ENCODE results near the gene ASPDH.

ASPDH gene

GRCh38 chr19:50496189-50497021 lies 17.3 kb downstream of the ASPDH start:
- no peak for DNase-seq (ENCODE audit: low read depth in 2 of 2)

DNA sequence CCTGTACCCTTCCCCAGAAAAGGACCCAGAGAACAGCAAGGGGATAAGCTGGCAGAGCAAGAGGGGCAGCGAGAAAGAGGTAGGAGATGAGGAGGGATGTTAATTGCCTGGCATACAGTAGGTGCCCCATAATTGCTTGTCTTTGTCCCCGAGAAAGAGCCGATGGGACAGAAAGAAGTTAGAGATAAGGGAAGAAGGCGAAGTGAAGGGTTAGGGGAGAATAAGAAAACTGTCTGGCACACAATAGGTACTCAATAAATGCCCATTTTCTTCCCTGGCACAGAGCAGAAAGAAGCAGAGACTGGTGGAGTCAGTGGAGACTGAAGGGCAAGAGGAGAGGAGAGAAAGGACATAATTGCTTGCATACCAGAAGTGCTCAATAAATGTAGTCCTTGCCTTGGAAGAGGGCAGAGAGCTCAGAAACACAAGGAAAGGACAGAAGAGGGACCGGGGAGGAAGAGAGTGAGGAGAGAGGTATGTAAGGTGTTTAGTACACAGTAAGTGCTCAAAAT lies 18.6 kb downstream of the ASPDH start:
- DNase-seq (ENCODE audit: low read depth in 2 of 2) = no peak

DNA sequence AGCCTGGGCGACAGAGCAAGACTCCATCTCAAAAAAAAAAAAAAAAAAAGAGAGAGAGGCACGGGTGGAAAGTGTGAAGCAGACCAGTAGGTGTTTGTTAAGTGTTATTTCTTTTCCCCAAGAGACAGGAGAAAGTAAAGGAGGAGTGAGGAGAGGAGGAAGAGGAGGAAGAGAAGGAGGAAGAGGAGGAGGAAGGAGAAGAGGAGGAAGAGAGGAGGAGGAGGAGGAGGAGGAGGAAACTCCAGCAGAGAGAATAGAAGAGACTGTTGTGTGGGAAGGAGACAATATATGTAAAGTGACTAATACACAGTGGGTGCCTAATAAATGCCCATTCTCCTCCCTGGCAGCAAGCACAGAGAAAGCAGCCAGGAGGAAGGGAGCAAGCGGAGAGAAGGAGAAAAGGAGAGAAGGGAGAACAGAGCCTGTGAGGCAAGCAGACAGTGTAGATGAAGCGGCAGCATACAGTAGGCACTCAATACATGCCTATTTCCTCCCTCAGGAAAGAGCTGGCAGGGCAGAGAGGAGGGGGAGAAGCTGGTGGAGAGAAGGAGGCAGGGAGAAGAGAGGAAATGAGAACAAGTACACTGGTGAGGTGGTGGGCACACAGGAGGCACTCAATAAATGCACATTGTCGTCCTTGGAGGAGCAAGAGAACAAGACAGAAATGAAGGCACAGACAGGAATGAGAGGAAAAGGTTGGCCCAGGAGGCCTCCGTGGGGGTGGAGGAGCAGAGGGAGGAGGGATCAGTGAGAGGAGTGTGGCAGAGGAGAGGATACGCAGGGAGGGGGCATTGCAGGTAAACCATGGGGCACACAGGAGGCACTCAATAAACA lies 19.3 kb downstream of the ASPDH start:
- DNase-seq (ENCODE audit: low read depth in 2 of 2) = no peak

DNA sequence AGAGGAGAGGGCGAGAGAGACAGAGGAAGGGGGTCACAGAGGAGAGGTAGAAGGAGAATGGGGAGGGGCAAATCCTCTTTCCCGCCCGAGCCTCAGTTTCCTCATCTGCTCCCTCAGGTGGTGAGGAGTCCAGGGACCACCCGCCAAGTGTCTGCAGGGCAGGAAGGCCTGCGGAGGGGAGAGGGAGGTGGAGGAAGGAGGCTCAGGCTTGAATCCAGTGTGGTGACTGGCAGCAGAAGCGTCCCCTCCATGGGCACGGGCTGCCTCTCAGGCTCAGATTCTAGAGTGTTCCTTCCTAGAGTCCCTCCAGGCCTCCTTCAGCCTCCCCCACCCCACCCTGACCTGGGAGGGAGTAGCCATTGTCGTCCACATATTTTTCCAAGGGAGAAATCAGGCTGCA lies 20.5 kb downstream of the ASPDH start:
- DNase-seq (ENCODE audit: low read depth in 2 of 2) = no peak

DNA sequence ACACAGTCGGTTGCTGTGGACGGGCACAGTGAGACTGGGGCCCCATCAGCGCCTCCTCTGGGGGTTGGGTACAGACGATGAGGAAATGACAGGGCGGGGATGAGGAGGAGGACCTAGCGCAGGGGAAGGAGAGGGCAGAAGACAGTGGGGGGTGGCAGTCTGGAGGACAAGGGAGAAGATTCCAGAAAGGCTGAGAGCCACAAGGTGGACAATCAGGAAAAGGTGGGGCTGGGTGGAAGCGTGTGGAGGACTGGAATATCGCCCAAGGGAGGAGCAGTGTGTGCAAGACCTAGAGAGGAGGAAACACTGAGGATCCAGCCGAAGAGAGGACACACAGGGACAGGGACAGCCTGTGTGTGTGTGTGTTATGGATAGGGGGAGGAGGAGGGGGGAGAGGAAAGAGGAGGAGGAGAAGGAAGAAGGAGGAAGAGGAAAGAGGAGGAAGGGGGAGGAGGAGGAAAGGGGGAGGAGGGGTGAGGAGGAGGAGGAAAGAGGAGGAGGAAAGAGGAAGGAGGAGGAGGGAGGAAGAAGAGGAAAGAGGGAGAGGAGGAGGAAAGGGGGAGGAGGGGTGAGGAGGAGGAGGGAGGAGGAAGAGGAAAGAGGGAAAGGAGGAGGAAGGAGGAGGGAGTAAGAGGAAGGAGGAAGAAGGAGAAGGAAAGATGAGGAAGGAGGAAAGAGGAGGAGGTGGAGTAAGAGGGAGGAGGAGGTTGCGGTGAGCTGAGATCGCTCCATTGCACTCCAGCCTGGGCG lies 21.2 kb downstream of the ASPDH start:
- DNase-seq (ENCODE audit: low read depth in 2 of 2) = no peak

DNA sequence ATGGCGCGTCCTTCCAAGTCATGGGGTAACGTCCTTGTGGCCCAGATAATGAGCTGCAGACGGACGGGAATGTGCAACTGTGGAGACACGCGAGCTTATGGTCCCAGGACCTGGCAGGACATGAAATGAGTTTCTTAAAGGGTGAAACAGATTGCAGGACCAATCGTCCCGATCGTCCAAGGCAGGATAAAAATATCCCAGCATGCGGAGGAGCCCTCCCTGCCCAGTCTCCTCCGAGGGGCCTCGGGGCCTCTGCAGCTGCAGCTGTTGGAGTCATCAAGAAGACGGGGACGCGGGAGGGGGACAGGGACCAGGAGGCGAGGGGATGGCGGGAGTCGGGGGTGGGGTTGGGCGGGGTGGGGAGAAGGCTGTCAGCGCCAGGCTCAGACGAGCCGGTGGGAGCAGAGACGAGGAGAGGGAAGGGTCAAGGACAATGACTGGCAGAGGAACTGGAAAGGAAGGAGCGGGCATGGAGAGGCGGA lies 22.7 kb downstream of the ASPDH start:
- no peak for DNase-seq (ENCODE audit: low read depth in 2 of 2)

- no peak for DNase-seq (ENCODE audit: low read depth in 2 of 2)
Measured at GRCh38 chr19:50490411-50490811, 23.3 kb downstream of the ASPDH start.

GRCh38 chr19:50489461-50490011 lies 24.2 kb downstream of the ASPDH start:
- no peak for DNase-seq (ENCODE audit: low read depth in 2 of 2)

GRCh38 chr19:50488389-50489194 lies 25.1 kb downstream of the ASPDH start:
- DNase-seq (ENCODE audit: low read depth in 2 of 2) = no peak

- DNase-seq (ENCODE audit: low read depth in 2 of 2) = no peak
Measured at GRCh38 chr19:50486823-50487515, 26.7 kb downstream of the ASPDH start.

DNA sequence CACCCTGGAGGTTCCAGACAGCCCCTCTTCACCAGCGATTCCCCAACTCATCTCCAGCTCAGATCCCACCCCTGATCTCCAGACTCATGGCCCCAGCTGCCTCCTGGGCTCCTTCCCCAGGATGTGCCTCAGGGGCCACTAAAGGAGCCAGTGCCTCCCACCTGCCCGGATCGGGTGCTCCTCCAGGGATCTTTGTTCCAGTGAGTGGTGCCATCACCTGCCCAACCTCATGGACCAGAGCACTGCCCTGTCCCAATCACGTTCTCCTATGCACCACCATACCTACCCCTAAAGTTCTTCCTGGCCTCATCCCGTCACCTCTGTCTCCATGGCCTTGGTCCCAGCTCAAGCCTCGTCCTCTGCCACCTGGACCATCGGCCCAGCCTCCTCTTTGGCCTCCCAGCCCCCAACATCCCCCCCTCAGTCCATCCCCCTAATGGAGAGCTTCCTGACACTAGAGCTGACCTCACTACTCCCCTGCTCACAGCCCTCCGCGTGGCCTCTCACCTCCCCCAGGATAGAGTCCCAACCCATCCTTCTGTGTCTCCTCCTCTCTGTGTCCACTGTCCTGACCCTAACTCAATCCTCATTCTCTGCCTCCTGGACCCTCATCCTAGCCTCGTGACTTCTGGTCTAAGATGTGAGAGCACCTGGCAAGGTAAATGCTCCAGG lies 28.3 kb downstream of the ASPDH start:
- DNase-seq (ENCODE audit: low read depth in 2 of 2) = no peak

DNA sequence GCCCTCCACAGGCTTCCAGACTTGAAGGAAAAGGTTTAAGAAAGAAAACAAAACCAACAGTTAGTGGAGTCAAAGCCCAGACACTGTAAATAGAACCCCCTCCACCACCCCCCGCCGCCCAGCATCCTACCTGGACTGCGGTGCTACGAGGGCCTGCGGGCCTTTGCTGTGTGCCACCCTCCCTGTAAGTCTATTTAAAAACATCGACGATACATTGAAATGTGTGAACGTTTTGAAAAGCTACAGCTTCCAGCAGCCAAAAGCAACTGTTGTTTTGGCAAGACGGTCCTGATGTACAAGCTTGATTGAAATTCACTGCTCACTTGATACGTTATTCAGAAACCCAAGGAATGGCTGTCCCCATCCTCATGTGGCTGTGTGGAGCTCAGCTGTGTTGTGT lies 30.8 kb downstream of the ASPDH start:
- DNase-seq (ENCODE audit: low read depth in 2 of 2) = no peak

DNA sequence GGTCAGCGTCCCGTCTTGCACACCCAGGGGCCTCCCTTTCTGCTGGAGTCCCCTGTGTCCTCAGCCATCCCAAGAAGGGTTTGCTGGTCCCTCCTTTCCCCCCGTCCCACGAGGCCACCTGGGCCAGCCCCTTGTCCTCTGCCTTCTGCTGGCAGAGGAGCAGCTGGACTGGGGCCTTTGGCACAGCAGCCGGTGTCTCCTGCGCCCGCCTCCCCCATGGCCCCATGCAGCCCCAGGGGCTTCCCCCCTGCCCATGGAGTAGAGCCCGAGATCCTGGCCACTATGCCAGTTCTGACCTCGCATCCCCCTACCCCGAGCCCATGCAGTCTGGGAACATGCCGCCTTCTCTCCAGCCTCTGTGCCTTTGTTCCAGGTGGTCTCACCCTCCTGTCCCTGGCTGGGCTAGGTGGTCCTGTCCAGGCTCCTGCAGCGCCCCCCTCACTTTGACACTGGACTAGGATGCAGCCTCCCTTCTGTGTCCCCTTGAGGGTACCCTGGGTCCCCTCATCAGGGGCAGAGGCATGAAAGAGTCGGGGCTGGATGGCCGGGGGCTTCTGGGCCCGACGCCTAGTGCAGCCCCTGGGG lies 31.4 kb downstream of the ASPDH start:
- no peak for DNase-seq (ENCODE audit: low read depth in 2 of 2)

GRCh38 chr19:50481351-50482149 lies 32.2 kb downstream of the ASPDH start:
- no peak for DNase-seq (ENCODE audit: low read depth in 2 of 2)

DNA sequence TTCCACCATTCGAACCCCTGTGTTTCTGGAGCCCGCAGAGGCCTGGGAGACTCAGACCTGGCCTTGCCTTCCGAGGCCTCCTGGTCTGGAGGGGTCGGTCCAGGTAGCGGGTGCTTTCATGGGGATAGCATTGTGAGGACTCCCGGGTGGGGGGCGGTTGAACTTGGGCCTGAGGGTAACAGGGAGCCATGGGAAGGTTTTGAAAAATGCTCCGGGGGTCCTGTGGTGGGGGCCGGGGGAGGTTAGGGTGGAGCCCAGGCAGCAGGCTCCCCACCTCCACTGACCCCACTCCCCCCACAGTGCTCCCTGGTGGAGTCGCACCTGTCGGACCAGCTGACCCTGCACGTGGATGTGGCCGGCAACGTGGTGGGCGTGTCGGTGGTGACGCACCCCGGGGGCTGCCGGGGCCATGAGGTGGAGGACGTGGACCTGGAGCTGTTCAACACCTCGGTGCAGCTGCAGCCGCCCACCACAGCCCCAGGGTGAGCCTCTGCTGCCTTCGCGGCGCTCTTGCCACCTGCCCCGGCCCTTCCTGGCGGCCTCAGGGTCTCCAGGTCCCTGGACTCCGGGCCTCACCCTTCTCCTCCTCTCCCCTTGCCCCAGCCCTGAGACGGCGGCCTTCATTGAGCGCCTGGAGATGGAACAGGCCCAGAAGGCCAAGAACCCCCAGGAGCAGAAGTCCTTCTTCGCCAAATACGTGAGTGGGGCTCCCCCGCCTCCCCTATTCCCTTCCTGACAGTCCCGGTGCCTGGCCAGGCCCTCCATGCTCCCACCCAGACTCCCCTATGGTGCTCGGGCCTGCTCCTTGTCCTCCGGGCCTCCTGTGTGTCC lies 33.2 kb downstream of the ASPDH start:
- no peak for DNase-seq (ENCODE audit: low read depth in 2 of 2)

- no peak for DNase-seq (ENCODE audit: low read depth in 2 of 2)
Measured at GRCh38 chr19:50479761-50480251, 33.9 kb downstream of the ASPDH start.
